Erythroblast (primary cell): ENCODE data around the gene C18orf32.
"Not testable (repeated sequence)": the region's sequence is repeated elsewhere in the genome, so short reads cannot be mapped to it uniquely, and the experiment has no call there.

Experiments used
- DNase-seq, 2 experiments: peaks; one replicate each; lab custom pipeline; 2025; lab: John Stamatoyannopoulos, UW
- GATA1 ChIP-seq: IDR thresholded peaks from 2 replicates; pipeline ENCODE4 v1.6.1; 2011; ENCODE audit warnings: low read depth, mild to moderate bottlenecking, control low read depth, low read length, moderate library complexity
- POLR2A ChIP-seq: IDR thresholded peaks from 2 replicates; pipeline ENCODE4 v1.6.1; 2011; ENCODE audit warnings: mild to moderate bottlenecking, low read length

C18orf32 gene

DNA sequence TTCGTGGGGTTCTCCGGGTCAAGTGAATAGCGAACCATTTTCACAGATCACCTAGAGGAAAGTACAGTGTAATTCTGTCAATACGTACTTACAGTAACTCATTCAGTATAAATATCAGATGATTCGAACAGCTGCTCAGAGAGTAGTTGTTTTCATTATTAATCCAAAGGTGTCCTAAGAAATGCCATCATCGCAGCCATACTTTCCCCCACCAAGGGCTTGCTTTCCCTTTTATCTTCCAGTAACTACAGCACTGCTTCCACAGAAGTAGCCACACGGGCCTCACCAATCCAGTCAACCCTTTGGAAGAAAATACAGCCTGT, 4.5 kb upstream of the C18orf32 start:
- no peak for TF ChIP-seq POLR2A
- TF ChIP-seq GATA1, result no peak
- no peak for DNase-seq

- no peak for DNase-seq
- TF ChIP-seq POLR2A, result no peak
- no peak for TF ChIP-seq GATA1
Observed at GRCh38 chr18:49490246-49490762, 3.3 kb upstream of the C18orf32 start.

- TF ChIP-seq GATA1 (no peak), POLR2A (no peak)
- DNase-seq, result peak; percentile 43
Observed at GRCh38 chr18:49487711-49488310, 777 bp upstream of the C18orf32 start.

GRCh38 chr18:49486606-49486952, 455 bp downstream of the C18orf32 start:
- TF ChIP-seq GATA1 (no peak), POLR2A (no peak)
- no peak for DNase-seq

GRCh38 chr18:49486134-49486533, 900 bp downstream of the C18orf32 start:
- DNase-seq, result peak; percentile 37 to 58
- TF ChIP-seq GATA1, result no peak
- no peak for TF ChIP-seq POLR2A

DNA sequence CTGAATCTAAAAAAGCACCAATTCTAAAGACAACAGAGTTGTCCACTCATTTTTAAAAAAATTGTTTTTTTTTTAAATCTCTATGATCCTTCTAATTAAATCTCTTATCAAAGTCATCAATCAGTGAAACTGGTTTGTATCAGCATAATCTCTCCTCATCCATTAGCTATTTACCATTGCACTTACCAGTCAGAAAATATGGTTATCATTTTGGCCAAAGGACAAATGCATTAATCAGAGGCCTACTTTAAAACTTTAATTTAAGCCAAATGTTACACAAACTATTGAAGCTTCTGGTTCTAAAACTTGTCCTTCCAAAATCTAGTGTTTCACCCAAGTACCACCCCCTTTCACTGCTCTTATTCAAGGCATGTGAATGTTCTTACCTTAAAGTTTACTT, 3.8 kb downstream of the C18orf32 start:
- TF ChIP-seq POLR2A, result no peak
- TF ChIP-seq GATA1, result no peak
- no peak for DNase-seq

DNA sequence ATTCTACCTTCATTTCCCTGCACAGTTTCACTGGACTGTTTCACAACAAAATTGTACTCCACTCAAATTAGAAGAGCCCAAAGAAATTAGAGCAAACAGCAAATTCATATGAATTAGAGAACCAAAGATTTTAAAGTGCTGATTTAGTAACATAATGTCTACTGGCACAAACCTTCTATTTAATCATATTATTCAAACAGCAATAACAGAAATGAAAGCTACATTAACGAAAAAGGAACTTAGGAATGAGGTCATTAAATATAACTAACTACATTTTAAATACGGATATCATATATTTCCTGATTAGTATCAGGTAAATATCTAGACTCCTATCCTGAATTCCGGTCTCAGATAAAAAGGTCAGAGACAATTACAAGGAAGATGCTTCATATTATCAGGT, 5.1 kb downstream of the C18orf32 start:
- no peak for DNase-seq

GRCh38 chr18:49481317-49481716, 5.7 kb downstream of the C18orf32 start:
- DNase-seq, result no peak
- TF ChIP-seq POLR2A (no peak), GATA1 (no peak)

More for the DNA sequence above, 5.1 kb downstream of the C18orf32 start:
- no peak for TF ChIP-seq GATA1
- no peak for TF ChIP-seq POLR2A

DNA sequence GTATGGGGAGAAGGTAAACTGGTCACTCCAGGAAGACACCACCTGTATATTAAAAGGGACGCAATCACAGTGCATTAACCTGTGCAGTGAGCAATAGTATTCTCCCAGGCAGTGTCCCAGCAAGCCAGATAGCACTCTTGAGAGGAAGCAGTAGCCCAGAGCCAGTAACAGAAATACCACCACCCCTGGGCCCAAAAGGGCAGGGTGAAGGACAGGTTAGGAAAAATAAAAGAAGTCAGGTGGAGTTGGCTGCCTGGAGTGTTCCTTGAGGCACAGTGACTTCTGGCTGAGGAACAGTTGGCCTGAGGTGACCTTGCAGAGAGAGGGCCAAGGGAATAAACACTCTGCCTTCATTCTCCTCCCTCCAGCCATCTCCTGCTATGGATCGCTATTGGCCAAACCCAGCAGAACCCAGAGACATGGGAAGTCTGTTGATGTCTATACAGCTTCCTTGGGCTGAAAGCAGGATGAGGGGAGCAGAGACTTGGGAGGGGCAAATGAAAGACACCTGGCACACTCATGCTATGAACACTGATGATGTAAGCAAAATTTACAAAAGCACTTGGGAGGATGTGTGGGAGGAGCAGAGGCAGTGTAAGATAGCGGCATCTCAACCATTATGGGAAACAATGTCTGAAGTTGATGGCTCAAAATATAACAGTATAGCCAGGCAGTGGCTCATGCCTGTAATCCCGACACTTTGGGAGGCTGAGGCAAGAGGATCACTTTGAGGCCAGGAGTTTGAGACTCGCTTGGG, 7.5 kb downstream of the C18orf32 start:
- no peak for DNase-seq
- TF ChIP-seq POLR2A, result no peak
- no peak for TF ChIP-seq GATA1

DNA sequence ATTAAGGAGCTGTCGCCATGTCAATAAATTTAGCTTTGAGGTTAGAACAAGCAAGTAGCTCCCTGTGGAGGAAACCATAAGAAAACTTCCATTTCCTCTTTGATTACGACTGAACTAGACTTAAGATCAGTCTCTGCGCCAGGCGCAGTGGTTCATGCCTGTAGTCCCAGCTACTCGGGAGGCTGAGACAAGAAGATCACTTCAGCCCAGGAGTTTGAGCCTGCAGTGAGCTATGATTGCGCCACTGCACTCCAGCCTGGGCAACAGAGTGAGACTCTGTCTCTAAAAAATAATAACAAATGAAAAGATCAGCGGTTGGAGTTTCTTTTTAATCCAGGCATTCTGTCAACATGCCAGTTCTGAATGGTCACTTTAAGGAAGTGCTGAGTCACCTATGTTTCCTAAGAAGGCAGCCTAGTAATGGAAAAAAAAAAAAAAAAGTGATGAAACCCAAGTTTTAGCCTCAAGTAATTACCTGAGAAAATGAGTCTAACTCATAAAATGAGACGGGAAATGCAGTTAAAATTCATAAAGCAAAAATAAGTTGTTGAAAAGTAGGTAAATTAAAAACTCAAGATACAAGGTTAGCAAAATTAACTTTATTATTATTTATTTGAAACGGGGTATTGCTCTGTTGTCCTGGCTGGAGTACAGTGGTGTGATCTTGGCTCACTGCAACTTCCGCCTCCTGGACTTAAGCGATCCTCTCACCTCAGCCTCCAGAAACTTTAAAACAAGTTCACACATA, 10.2 kb downstream of the C18orf32 start:
- TF ChIP-seq POLR2A (peak; percentile 31), GATA1 (no peak)
- peak; percentile 69 to 81 for DNase-seq

GRCh38 chr18:49474935-49475334, 12.1 kb downstream of the C18orf32 start:
- DNase-seq, result not testable (repeated sequence)

GRCh38 chr18:49473721-49474120, 13.3 kb downstream of the C18orf32 start:
- no peak for TF ChIP-seq GATA1
- no peak for TF ChIP-seq POLR2A
- DNase-seq, result no peak

- DNase-seq, result no peak
- TF ChIP-seq GATA1 (no peak), POLR2A (no peak)
Observed at GRCh38 chr18:49472459-49472858, 14.6 kb downstream of the C18orf32 start.

DNA sequence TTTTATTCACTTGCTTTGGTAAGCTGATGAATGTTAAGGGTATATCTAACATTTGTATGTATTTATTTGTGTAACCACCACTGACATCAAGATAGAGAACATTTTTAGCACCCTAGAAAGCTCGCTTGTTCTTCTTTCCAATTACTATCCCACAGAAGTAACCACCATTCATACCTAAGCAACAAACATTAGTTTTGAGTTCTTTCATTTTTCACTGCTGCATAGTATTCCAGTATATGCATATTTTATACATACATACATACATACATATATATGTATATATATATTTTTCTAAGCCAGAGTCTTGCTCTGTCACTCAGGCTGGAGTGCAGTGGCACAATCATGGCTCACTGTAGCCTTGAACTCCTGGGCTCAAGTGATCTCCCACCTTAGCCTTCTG, 15.5 kb downstream of the C18orf32 start:
- no peak for DNase-seq
- TF ChIP-seq GATA1 (no peak), POLR2A (no peak)
